Measurements from ENCODE around the gene CHD6.

Gene CHD6

DNA sequence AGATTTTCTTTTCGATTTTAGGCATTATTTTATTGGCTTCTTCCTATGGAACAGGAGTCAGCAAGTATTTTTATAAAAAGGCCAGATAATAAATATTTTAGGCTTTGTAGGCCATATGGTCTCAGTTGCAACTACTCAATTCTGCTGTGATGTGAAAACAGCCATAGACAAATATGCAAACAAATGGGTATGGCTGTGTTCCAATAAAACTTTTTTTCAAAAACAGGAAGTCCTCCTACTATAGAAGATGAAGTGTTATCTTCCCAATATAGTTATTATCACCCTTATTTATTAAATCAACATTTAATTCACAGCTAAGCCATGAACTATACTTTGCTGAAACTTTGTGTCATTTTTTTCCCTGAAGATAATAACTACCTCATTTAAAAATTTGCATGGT is 57.2 kb downstream of the CHD6 start:
- Histone ChIP-seq H3K27me3 (ENCODE audit: control insufficient read depth, insufficient read depth, low read length) (no peaks in the 10 kb centered on the region), H3K36me3 (ENCODE audit: control insufficient read depth, insufficient read depth, low read length) (peaks cover 11% of the 10 kb centered on the region), H3K9me3 (ENCODE audit: control insufficient read depth, insufficient read depth, low read depth, low read length) (peaks cover 22% of the 10 kb centered on the region), H3K4me3 (ENCODE audit: low read depth, low read length) (no peak overlapping the region), H3K9ac (ENCODE audit: low read length) (no peak overlapping the region), H3K4me1 (ENCODE audit: control insufficient read depth, insufficient read depth, low read length) (no peaks in the 10 kb centered on the region), H3K27ac (ENCODE audit: low read depth, low read length) (no peak overlapping the region)

GRCh38 chr20:41559658-41560057 is 58.5 kb downstream of the CHD6 start:
- H3K27me3 ChIP-seq (ENCODE audit: control insufficient read depth, insufficient read depth, low read length): no peaks in the 10 kb centered on the region
- no peak overlapping the region for H3K9ac ChIP-seq (ENCODE audit: low read length)
- H3K9me3 ChIP-seq (ENCODE audit: control insufficient read depth, insufficient read depth, low read depth, low read length): peaks cover 22% of the 10 kb centered on the region
- peaks cover 11% of the 10 kb centered on the region for H3K36me3 ChIP-seq (ENCODE audit: control insufficient read depth, insufficient read depth, low read length)
- H3K4me1 ChIP-seq (ENCODE audit: control insufficient read depth, insufficient read depth, low read length): no peaks in the 10 kb centered on the region
- no peak overlapping the region for H3K27ac ChIP-seq (ENCODE audit: low read depth, low read length)
- H3K4me3 ChIP-seq (ENCODE audit: low read depth, low read length): no peak overlapping the region

GRCh38 chr20:41553142-41553879 is 64.9 kb downstream of the CHD6 start:
- H3K36me3 ChIP-seq (ENCODE audit: control insufficient read depth, insufficient read depth, low read length): peaks cover 18% of the 10 kb centered on the region
- no peak overlapping the region for H3K27ac ChIP-seq (ENCODE audit: low read depth, low read length)
- peaks cover 46% of the 10 kb centered on the region for H3K9me3 ChIP-seq (ENCODE audit: control insufficient read depth, insufficient read depth, low read depth, low read length)
- H3K27me3 ChIP-seq (ENCODE audit: control insufficient read depth, insufficient read depth, low read length): no peaks in the 10 kb centered on the region
- no peak overlapping the region for H3K9ac ChIP-seq (ENCODE audit: low read length)
- no peak overlapping the region for H3K4me3 ChIP-seq (ENCODE audit: low read depth, low read length)
- no peaks in the 10 kb centered on the region for H3K4me1 ChIP-seq (ENCODE audit: control insufficient read depth, insufficient read depth, low read length)

- Histone ChIP-seq H3K27ac (ENCODE audit: low read depth, low read length) (no peak overlapping the region), H3K4me1 (ENCODE audit: control insufficient read depth, insufficient read depth, low read length) (peaks cover 1% of the 10 kb centered on the region; the same call in 1 of the 2 replicates), H3K27me3 (ENCODE audit: control insufficient read depth, insufficient read depth, low read length) (no peaks in the 10 kb centered on the region), H3K9me3 (ENCODE audit: control insufficient read depth, insufficient read depth, low read depth, low read length) (peaks cover 38% of the 10 kb centered on the region), H3K9ac (ENCODE audit: low read length) (no peak overlapping the region), H3K4me3 (ENCODE audit: low read depth, low read length) (no peak overlapping the region), H3K36me3 (ENCODE audit: control insufficient read depth, insufficient read depth, low read length) (peaks cover 14% of the 10 kb centered on the region)
These were observed 65.7 kb downstream of the CHD6 start for GRCh38 chr20:41552295-41553068.

- Histone ChIP-seq H3K9ac (ENCODE audit: low read length) (no peak overlapping the region), H3K36me3 (ENCODE audit: control insufficient read depth, insufficient read depth, low read length) (peaks cover 10% of the 10 kb centered on the region), H3K4me3 (ENCODE audit: low read depth, low read length) (no peak overlapping the region), H3K4me1 (ENCODE audit: control insufficient read depth, insufficient read depth, low read length) (peaks cover 6% of the 10 kb centered on the region; the same call in 1 of the 2 replicates), H3K27me3 (ENCODE audit: control insufficient read depth, insufficient read depth, low read length) (no peaks in the 10 kb centered on the region), H3K27ac (ENCODE audit: low read depth, low read length) (no peak overlapping the region), H3K9me3 (ENCODE audit: control insufficient read depth, insufficient read depth, low read depth, low read length) (peaks cover 26% of the 10 kb centered on the region)
These were observed 67.0 kb downstream of the CHD6 start for GRCh38 chr20:41551011-41551705.

- Histone ChIP-seq H3K36me3 (ENCODE audit: control insufficient read depth, insufficient read depth, low read length) (peaks cover 10% of the 10 kb centered on the region; the same call in 1 of the 2 replicates), H3K9ac (ENCODE audit: low read length) (no peak overlapping the region), H3K27me3 (ENCODE audit: control insufficient read depth, insufficient read depth, low read length) (no peaks in the 10 kb centered on the region), H3K4me3 (ENCODE audit: low read depth, low read length) (no peak overlapping the region), H3K9me3 (ENCODE audit: control insufficient read depth, insufficient read depth, low read depth, low read length) (peaks cover 8% of the 10 kb centered on the region), H3K4me1 (ENCODE audit: control insufficient read depth, insufficient read depth, low read length) (peaks cover 6% of the 10 kb centered on the region; the same call in 1 of the 2 replicates), H3K27ac (ENCODE audit: low read depth, low read length) (no peak overlapping the region)
These were observed 71.0 kb downstream of the CHD6 start for GRCh38 chr20:41547221-41547620.

DNA sequence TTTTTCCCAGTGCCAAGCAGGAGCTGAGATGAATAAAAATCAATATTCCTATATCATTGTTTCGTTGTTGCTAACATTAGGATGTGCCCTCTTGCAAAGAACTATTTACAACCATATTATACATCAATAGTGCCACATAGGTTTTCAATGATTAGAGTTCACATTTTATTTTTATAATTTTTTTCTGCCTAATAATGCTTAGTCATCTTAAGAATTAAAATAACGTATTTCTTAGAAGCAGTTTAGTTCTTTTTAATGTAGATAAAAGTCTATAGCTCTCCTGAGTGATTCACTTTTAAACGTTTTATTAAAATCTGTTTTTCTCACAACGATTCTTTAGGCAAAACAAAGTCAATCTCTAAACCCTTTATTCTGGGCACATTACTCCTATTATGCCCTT is 71.6 kb downstream of the CHD6 start:
- Histone ChIP-seq H3K4me1 (ENCODE audit: control insufficient read depth, insufficient read depth, low read length) (peaks cover 6% of the 10 kb centered on the region; the same call in 1 of the 2 replicates), H3K9me3 (ENCODE audit: control insufficient read depth, insufficient read depth, low read depth, low read length) (peaks cover 8% of the 10 kb centered on the region), H3K27ac (ENCODE audit: low read depth, low read length) (no peak overlapping the region)

GRCh38 chr20:41544472-41544871 is 73.7 kb downstream of the CHD6 start:
- no peaks in the 10 kb centered on the region for H3K9me3 ChIP-seq (ENCODE audit: control insufficient read depth, insufficient read depth, low read depth, low read length)
- H3K27me3 ChIP-seq (ENCODE audit: control insufficient read depth, insufficient read depth, low read length): no peaks in the 10 kb centered on the region
- H3K4me3 ChIP-seq (ENCODE audit: low read depth, low read length): no peak overlapping the region
- peaks cover 6% of the 10 kb centered on the region; the same call in 1 of the 2 replicates for H3K4me1 ChIP-seq (ENCODE audit: control insufficient read depth, insufficient read depth, low read length)
- no peak overlapping the region for H3K9ac ChIP-seq (ENCODE audit: low read length)
- H3K27ac ChIP-seq (ENCODE audit: low read depth, low read length): no peak overlapping the region
- peaks cover 4% of the 10 kb centered on the region; the same call in 1 of the 2 replicates for H3K36me3 ChIP-seq (ENCODE audit: control insufficient read depth, insufficient read depth, low read length)

More for the DNA sequence above, 71.6 kb downstream of the CHD6 start:
- no peak overlapping the region for H3K4me3 ChIP-seq (ENCODE audit: low read depth, low read length)
- no peaks in the 10 kb centered on the region for H3K27me3 ChIP-seq (ENCODE audit: control insufficient read depth, insufficient read depth, low read length)
- H3K9ac ChIP-seq (ENCODE audit: low read length): no peak overlapping the region
- H3K36me3 ChIP-seq (ENCODE audit: control insufficient read depth, insufficient read depth, low read length): 0 out of 2 replicates have a peak, but pooled peaks cover 10% of the 10 kb centered on the region

GRCh38 chr20:41540918-41541317 is 77.3 kb downstream of the CHD6 start:
- Histone ChIP-seq H3K9me3 (ENCODE audit: control insufficient read depth, insufficient read depth, low read depth, low read length) (peaks cover 7% of the 10 kb centered on the region), H3K36me3 (ENCODE audit: control insufficient read depth, insufficient read depth, low read length) (peaks cover 15% of the 10 kb centered on the region), H3K4me3 (ENCODE audit: low read depth, low read length) (no peak overlapping the region), H3K4me1 (ENCODE audit: control insufficient read depth, insufficient read depth, low read length) (no peaks in the 10 kb centered on the region), H3K27ac (ENCODE audit: low read depth, low read length) (no peak overlapping the region), H3K27me3 (ENCODE audit: control insufficient read depth, insufficient read depth, low read length) (no peaks in the 10 kb centered on the region), H3K9ac (ENCODE audit: low read length) (no peak overlapping the region)

DNA sequence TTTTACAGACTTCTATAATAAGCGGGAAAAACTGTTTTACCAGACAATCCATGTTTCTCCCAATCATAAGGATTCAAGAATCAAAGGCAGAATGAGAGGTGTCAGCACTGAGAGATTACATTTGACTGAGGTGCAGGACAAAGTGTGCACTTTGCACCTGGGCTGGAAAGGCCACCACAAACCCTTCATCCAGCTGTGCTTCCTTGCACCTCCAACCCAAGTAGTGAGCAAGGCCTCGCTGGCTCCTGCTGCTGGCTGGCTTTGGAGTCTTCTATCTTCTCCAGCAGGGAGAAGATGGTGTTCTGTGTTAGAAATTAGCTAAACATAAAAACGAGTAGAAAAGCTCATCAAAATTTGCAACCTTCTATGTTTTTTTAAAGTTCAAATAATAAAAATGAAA is 77.7 kb downstream of the CHD6 start:
- H3K27ac ChIP-seq (ENCODE audit: low read depth, low read length): no peak overlapping the region
- H3K36me3 ChIP-seq (ENCODE audit: control insufficient read depth, insufficient read depth, low read length): peaks cover 15% of the 10 kb centered on the region
- H3K9ac ChIP-seq (ENCODE audit: low read length): no peak overlapping the region
- no peak overlapping the region for H3K4me3 ChIP-seq (ENCODE audit: low read depth, low read length)
- H3K9me3 ChIP-seq (ENCODE audit: control insufficient read depth, insufficient read depth, low read depth, low read length): peaks cover 7% of the 10 kb centered on the region
- H3K27me3 ChIP-seq (ENCODE audit: control insufficient read depth, insufficient read depth, low read length): no peaks in the 10 kb centered on the region
- no peaks in the 10 kb centered on the region for H3K4me1 ChIP-seq (ENCODE audit: control insufficient read depth, insufficient read depth, low read length)
